NT2/D1 (cell line): ENCODE measurements around the gene ALMS1.
"Not testable (repeated sequence)": the region's sequence is repeated elsewhere in the genome, so short reads cannot be mapped to it uniquely, and the experiment has no call there.

Source experiments
- DNase-seq: peaks from one replicate; pipeline ENCODE4 v3.0.0-alpha.2; 2011; ENCODE audit warnings: low read depth, low spot score
- H3K27me3 ChIP-seq: 2 replicates; pipeline ENCODE4 v1.6.0; 2011; ENCODE audit warnings: mild to moderate bottlenecking; ENCODE audit not compliant: insufficient read length, insufficient read depth
- H3K36me3 ChIP-seq: 2 replicates; pipeline ENCODE4 v1.6.1; 2011; ENCODE audit warnings: mild to moderate bottlenecking, low read length, mixed read lengths; ENCODE audit not compliant: insufficient read depth, insufficient read length
- H3K4me1 ChIP-seq: 2 replicates; pipeline ENCODE4 v1.5.1; 2011; ENCODE audit not compliant: insufficient read depth, insufficient read length
- H3K4me3 ChIP-seq: 2 replicates; pipeline ENCODE4 v1.5.1; 2011; ENCODE audit warnings: low read depth; ENCODE audit not compliant: insufficient read length
- H3K9ac ChIP-seq: 2 replicates; pipeline ENCODE4 v1.6.0; 2011; ENCODE audit warnings: low read depth; ENCODE audit not compliant: insufficient read length
- H3K9me3 ChIP-seq: 2 replicates; pipeline ENCODE4 v1.5.1; 2011; ENCODE audit warnings: mild to moderate bottlenecking, low read length; ENCODE audit not compliant: insufficient read depth
- SUZ12 ChIP-seq: IDR thresholded peaks from 2 replicates; pipeline ENCODE4 v1.6.1; 2011; ENCODE audit not compliant: insufficient read length, insufficient read depth; ENCODE audit errors: extremely low read depth
- YY1 ChIP-seq: IDR thresholded peaks from 2 replicates; pipeline ENCODE4 v1.6.1; 2011; ENCODE audit not compliant: insufficient read length, insufficient read depth
- ZNF274 ChIP-seq: IDR thresholded peaks from 2 replicates; pipeline ENCODE4 v1.6.1; 2011; ENCODE audit warnings: mild to moderate bottlenecking, low read depth, low read length

ALMS1 gene

DNA sequence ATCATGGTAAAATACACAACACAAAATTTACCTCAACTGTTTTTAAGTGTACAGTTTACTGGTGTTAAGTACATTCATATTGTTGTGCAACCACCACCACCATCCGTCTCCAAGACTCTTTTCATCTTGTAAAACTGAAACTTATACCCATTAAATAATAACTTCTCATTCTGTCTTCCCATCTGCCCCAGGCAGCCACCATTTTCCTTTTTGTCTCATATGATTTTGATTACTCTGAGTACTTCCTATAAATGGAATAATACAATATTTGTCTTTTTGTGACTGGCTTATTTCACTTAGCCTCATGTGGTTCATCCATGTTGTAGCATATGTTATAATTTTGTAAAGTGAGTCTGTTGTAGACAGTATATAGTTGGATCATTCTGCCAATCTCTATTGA lies 82.7 kb downstream of the ALMS1 start:
- H3K9ac ChIP-seq = no peak overlapping the region
- H3K27me3 ChIP-seq = no peaks in the 10 kb centered on the region
- H3K36me3 ChIP-seq = no peaks in the 10 kb centered on the region
- no peak overlapping the region for H3K4me3 ChIP-seq
- no peaks in the 10 kb centered on the region for H3K9me3 ChIP-seq
- H3K4me1 ChIP-seq = no peaks in the 10 kb centered on the region
- TF ChIP-seq SUZ12 (no peak), YY1 (no peak), ZNF274 (no peak)
- no peak for DNase-seq

DNA sequence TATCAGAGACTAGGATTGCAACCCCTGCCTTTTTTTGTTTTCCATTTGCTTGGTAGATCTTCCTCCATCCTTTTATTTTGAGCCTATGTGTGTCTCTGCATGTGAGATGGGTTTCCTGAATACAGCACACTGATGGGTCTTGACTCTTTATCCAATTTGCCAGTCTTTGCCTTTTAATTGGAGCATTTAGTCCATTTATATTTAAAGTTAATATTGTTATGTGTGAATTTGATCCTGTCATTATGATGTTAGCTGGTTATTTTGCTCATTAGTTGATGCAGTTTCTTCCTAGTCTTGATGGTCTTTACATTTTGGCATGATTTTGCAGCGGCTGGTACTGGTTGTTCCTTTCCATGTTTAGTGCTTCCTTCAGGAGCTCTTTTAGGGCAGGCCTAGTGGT lies 98.2 kb downstream of the ALMS1 start:
- not testable (repeated sequence) for DNase-seq, H3K36me3 ChIP-seq

GRCh38 chr2:73487112-73487657 lies 101.5 kb downstream of the ALMS1 start:
- H3K4me3 ChIP-seq = no peak overlapping the region
- no peaks in the 10 kb centered on the region for H3K27me3 ChIP-seq
- TF ChIP-seq YY1 (no peak), ZNF274 (no peak), SUZ12 (no peak)
- no peaks in the 10 kb centered on the region for H3K4me1 ChIP-seq
- H3K9me3 ChIP-seq = peaks cover 15% of the 10 kb centered on the region; the same call in 1 of the 2 replicates
- DNase-seq = no peak
- no peak overlapping the region for H3K9ac ChIP-seq
- H3K36me3 ChIP-seq = peaks cover 31% of the 10 kb centered on the region

More for the DNA sequence above, 98.2 kb downstream of the ALMS1 start:
- H3K27me3 ChIP-seq, H3K4me3 ChIP-seq, H3K4me1 ChIP-seq, H3K9ac ChIP-seq: not testable (repeated sequence)
- peaks cover 24% of the 10 kb centered on the region for H3K9me3 ChIP-seq

DNA sequence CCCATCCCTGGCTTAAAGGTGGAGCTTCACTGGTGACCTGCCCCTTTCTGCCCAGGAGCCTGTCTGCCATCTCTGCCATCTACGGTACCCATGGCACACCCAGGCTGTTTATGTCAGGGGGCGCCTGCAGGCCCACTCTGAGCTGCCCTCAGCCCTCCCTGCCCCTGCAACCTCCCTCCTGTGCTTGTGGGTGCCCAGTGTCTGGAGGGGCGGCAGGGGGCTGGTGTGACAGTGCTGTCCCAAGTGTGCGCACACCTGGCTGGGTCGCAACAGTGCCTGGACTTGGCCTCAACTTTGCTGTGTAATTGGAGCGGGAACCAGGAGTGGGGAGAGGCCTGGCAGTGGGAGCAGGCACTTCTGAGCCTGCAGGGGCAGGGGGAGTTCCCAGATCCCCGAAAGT lies 102.4 kb downstream of the ALMS1 start:
- Histone ChIP-seq H3K27me3 (no peaks in the 10 kb centered on the region), H3K36me3 (peaks cover 31% of the 10 kb centered on the region), H3K9ac (no peak overlapping the region), H3K9me3 (peaks cover 15% of the 10 kb centered on the region; the same call in 1 of the 2 replicates), H3K4me3 (no peak overlapping the region), H3K4me1 (no peaks in the 10 kb centered on the region)
- DNase-seq = no peak
- TF ChIP-seq ZNF274 (no peak), SUZ12 (no peak), YY1 (no peak)

DNA sequence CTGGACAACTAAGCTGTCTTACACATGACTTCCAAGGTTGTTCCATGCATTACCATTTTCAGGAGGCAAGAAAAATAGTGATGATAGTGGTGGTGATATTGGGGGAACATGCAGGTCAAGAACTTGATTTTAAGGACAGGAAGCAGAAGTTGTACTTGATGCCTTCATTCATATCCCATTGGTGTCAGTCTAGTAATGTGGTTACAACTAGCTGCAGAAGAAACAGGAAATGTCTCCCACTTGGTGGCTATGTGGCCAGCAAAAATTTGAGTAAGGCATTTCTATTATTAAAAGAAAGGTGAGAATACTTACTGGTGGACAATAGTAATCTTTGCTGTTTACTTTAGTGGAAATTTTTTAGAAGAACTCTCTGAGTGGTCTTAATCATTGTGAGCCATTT lies 103.4 kb downstream of the ALMS1 start:
- Histone ChIP-seq H3K36me3 (peaks cover 31% of the 10 kb centered on the region), H3K9ac (no peak overlapping the region), H3K4me3 (no peak overlapping the region), H3K4me1 (no peaks in the 10 kb centered on the region), H3K27me3 (no peaks in the 10 kb centered on the region), H3K9me3 (peaks cover 15% of the 10 kb centered on the region)
- no peak for DNase-seq
- no peak for TF ChIP-seq SUZ12
- no peak for TF ChIP-seq ZNF274

DNA sequence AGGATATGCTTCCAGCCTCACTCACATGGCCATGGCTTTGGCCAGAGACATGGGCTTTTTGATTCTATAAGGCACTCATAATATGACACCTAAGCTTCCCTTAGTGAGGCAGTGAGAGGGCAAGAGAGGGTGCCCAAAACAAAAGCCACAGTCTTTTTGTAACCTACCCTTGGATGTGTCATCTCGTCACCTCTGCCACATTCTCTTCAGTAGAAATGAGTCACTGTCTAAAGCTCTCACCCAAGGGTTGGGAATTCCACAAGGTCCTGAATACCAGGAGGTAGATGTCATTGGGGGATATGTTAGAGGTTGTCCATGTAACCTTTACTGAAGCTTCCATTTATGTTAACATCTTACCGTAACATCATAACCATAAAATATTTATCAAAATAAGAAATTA lies 108.4 kb downstream of the ALMS1 start:
- Histone ChIP-seq H3K9me3 (no peaks in the 10 kb centered on the region; the same call in 1 of the 2 replicates), H3K27me3 (no peaks in the 10 kb centered on the region), H3K9ac (no peak overlapping the region), H3K36me3 (peaks cover 24% of the 10 kb centered on the region), H3K4me1 (no peaks in the 10 kb centered on the region), H3K4me3 (no peak overlapping the region)
- TF ChIP-seq SUZ12 (no peak), ZNF274 (no peak), YY1 (no peak)
- DNase-seq = peak; percentile 2

- no peak overlapping the region for H3K9ac ChIP-seq
- no peaks in the 10 kb centered on the region for H3K27me3 ChIP-seq
- H3K9me3 ChIP-seq = no peaks in the 10 kb centered on the region
- no peak for DNase-seq
- TF ChIP-seq ZNF274 = no peak
- no peak for TF ChIP-seq YY1
- no peak for TF ChIP-seq SUZ12
- no peaks in the 10 kb centered on the region for H3K4me1 ChIP-seq
- no peak overlapping the region for H3K4me3 ChIP-seq
- H3K36me3 ChIP-seq = no peaks in the 10 kb centered on the region
These were observed 118.4 kb downstream of the ALMS1 start for GRCh38 chr2:73503992-73504570.

- not testable (repeated sequence) for DNase-seq, H3K36me3 ChIP-seq, H3K27me3 ChIP-seq, H3K9me3 ChIP-seq, H3K9ac ChIP-seq, H3K4me1 ChIP-seq, H3K4me3 ChIP-seq
These were observed 119.2 kb downstream of the ALMS1 start for GRCh38 chr2:73504850-73505249.

DNA sequence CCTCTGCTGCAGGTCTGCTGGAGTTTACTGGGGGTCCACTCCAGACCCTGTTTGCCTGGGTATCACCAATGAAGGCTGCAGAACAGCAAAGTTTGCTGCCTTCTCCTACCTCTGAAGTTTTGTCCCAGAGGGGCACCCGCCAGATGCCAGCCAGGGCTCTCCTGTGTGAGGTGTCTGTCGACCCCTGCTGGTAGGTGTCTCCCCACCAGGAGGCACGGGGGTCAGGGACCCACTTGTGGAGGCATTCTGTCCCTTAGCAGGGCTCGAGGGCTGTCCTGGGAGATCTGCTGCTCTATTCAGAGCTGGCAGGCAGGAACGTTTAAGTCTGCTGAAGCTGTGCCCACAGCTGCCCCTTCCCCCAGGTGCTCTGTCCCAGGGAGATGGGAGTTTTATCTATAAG lies 124.8 kb downstream of the ALMS1 start:
- H3K36me3 ChIP-seq, DNase-seq, H3K4me3 ChIP-seq, H3K27me3 ChIP-seq, H3K9ac ChIP-seq, H3K4me1 ChIP-seq, H3K9me3 ChIP-seq: not testable (repeated sequence)
